ENCODE results near the gene CTRB1. TPM values are rescaled to one million over a fixed set of nuclear protein-coding genes. Genes with fewer than 3 reads are reported as not detected.

Gene CTRB1
- total RNA-seq, 1 donor from 2014 or later: not detected

DNA sequence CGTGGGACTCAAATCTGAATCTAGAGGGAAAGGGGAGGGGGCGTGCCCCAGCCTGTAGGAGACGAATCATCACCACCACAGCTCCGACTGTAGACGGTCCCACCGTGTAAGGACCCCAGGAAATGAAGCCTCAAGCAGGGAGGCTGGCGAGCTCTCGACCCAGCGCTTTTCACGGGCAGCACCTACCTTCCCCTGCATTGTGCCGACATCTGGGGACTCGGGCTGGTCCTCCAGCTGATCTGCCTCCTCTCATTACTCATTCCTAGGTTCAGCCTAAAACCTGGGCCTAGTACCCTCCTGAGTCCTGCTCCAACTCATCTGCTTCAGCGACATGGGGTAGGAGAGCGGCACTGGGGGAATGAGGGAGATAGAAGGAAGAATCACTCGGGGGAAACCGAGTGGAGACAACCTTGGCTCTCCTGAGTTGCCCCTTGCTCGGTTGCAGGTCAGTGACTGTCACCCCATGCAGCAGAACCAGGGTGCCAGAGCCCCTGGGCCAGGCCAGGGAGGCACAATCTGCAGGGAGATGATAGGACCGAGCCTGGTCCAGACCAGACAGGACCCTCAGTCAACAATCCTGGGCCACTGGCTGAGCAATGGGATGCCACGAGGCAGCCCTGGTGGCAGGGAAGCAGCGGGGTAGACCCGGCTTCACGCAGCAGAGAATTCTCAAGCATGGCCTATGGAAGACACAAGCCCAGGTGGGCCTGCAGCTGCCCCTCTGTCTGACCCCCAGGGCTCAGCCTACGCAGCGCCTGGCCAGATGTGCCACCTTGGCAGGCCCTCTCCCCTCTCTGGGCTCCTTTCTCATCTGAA lies 33.5 kb downstream of the CTRB1 start:
- intact Hi-C loops (cut with micrococcal nuclease): no loop called here

DNA sequence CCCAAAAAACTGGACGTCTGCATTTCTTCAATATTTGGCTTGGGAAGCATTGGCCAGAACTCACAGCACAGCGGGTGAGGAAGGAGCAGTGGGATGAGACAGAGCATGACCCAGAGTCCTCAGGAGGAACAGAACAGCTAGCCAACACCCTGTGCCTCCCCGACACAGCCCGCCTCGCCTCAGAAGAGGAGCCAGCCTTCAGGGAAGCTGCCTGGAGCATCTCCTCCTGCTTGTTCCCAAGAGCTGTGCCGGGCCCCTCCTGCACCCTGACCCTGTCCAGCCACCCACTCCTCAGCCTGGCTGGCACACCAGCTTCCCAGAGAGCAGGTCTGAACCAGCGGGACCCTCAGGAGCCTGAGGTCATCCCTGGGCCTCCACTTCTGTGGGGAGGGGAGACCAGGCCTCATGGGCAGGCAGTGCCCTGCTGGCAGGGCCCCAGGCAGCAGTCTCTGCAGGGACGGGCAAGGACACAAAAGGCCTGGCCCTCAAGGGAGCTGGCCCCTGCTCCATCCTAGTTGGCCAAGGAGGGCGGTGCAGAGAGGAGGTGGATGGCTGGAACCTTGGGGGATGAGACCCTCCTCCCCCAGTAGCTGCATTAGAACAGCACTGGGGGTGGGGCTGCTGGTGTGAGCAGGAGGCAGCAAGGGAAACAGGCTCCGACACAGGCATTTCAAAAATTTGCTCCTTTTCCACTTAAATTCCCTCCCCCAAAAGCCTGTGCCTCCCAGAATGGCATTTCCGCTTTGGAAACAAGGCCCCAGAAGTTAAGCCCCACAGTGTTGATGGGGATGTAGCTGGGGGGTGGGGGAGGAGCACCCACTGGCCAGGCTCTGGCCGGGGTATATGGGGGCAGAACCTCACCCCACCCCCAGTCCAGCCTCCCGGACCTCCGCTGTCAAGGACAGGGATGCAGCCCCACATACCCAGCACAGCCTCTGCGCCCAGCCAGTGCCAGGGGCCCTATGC lies 34.4 kb downstream of the CTRB1 start:
- intact Hi-C loops (cut with micrococcal nuclease): no loop called here

DNA sequence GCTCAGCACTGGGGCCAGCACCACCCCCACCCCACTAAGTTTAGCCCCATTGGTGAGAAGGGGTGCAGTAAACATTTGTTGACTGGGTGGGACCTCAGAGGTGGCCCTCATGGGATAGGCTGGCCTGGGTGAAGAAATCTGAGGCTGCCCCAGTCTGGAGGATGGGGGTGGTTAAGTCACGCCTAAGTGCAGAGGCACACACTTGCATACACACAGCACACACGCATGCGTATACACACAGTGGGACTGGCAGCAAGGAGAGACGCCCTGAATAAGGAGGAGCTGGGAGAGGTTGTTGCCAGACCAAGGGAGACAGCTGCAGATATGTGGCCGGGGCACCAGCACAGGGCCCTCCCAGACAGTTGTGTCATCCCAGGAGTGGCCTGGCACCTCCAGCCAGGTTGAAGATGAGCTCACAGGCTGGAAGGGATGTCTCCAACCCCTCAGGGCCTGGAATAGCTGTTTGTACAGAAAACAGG lies 35.6 kb downstream of the CTRB1 start:
- intact Hi-C loops (cut with micrococcal nuclease): no loop called here

DNA sequence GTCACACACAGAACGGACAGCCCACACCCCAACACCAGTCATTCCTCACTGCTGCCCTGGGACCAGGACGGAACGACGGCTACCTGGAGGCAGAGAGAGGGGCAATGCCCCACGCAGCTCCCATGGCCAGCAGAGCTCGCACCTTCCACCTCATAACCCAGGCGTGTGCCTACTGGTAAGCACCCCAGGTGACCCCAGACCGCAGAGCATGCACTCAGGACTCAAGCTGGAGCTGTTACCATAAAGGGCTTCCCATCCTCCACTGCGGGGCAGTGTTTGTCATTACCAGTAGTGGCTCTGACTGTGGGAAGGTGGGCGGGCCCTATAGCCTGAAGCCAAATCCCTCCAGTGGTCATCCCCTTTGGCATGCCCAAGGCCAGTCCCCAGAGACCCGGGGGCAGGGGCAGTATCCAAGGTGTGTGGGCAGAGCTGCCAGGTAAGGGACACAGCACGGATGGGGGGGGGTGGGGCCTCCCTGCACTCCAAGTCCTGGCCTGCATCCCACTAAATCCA lies 37.3 kb downstream of the CTRB1 start:
- intact Hi-C loops (cut with micrococcal nuclease): no loop called here

DNA sequence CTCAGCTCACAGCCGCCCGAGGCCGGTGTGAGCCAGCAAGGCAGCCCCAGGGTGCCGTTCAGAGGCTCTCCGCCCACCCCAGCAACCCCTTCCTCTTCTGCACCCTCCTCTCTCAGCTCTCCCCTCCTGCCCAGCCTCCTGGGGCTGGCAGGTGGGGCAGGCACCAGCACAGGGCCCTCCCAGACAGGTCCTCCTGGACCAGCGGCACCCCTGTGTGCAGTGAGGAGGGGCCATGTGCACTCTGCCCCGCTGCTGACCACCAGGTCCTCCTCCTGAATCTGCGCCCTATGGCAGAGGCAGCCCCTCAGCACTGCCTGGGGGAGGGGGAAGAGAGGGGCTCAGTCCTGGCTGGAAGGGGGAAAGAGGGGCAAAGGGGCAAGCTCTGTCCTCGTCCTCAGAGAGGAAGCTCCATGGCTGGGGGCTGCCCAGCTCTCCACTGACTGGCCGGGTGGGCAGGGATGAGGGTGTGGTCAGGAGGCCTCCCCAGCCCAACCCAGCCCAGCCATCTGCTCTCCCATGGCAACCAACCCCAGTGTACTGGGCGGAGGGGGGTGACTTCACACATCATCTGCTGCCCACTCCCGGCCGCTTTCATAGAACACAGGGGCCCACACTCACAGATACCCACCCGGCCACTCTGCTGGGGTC lies 38.0 kb downstream of the CTRB1 start:
- intact Hi-C loops (cut with micrococcal nuclease): no loop called here

DNA sequence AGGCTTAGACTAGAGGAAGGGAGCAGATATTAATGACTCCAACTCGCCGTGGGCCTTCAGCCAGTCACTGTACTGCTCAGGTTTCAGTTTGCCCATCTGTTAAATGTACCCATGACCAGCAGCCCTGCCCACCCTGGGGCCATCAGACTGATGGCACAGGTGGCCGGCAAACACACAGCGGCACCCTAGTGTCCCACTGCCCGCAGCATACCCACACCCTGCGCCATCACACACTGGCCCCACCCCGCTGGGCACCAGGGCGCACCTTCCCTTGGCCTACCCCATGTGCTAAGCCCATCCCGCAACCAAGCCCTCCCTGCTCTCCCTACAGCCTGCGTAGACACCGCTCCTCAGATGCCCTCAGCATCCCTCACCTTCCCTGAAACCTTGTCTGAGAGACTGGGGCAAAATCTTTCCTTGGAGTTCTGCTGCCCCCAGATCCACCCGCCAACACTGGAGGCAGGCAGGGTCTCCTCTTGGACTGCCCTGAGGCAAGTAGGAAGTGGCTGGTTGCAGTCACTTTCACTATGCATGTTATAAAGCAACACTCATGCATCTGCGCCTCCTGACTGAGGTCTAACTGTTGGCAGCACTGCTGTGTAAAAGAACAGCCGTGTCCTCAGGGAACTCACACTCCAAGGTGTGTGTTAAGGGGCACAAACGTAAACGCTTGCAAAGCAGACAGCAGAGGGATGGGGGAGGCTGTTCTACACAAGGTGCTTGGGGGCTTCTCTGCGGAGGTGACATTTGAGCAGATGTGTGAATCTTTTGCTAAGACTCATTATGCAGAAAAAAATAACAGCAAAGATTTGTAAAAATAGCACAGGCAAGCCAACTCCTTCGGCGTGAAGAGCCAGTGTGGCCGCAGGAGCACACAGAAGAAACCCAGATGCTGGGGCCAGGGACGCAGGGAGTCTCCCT lies 39.4 kb downstream of the CTRB1 start:
- intact Hi-C loops (cut with micrococcal nuclease): no loop called here

DNA sequence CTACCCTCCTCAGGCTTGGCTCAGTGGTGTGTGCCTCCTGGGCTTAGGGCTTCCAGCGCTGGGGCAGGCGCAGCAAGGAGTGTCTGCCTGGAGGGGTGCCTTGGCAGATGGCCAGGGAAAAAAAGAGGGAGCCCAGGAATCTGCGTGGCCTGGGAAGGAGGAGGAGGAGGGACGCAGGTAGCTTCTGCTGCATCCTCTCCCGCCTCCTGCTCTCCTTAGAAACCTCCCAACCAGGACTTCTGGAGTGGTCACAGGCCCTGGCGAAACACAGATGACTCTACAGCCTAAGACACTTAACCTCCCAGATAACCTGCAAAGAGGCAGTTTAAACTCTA lies 40.0 kb downstream of the CTRB1 start:
- intact Hi-C loops (cut with micrococcal nuclease): no loop called here

DNA sequence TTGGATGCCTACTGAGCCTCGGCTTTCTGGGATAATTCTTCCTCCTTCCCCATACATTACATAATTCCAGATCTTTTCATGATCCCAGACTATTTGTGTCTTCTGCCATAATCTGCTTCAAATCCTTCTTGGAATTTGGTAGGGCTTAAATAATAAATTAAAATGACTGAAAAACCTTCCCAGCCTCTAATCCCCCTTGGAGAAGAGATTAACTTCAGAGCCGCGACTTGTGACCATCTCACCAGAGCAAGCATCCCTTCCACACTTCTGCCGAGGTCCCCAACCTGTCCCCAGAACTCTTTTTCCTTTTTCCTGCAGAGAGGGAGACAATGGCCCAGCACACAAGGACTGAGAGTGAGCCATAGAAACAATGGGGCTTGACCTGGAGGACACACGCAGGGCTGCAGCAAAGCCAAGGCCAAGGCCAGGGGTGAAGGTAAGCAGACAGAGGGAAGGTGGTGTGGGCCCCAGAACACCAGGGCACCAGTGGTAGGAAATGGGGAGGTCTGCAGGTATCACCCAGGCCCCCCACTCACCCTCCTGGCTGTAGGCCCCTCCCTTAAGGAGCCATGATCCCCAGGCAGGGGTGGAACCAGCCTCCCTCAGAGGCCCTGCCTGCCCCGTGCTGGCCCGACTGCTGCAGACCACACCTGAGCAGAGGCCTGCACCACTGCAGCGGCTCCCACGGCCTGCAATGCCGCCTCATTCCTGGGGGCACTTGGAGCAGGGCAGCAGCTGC lies 42.2 kb downstream of the CTRB1 start:
- intact Hi-C loops (cut with micrococcal nuclease): no loop called here

DNA sequence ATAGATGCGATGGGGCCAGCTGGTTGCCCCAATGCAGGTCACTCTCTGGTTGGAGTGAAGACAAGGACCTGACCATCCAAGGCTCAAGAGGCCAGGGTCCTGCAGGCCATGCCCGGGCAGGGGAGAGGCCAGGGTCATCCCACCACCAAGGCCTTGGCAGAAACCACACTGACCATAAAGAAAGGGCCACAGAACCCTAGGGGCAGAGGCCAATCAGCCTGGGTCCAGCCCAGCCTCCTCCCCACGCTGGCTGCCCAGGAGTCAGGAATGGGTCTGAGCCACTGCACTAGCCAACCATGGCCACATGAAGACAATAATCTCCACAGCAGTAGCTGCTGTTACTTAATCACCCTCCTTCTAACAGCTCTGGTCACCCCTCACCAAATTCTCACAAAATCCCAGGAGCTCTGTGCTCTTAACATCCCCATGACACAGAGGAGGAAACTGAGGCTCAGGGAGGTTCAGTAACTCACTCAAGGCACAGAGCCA lies 42.8 kb downstream of the CTRB1 start:
- intact Hi-C loops (cut with micrococcal nuclease): no loop called here

DNA sequence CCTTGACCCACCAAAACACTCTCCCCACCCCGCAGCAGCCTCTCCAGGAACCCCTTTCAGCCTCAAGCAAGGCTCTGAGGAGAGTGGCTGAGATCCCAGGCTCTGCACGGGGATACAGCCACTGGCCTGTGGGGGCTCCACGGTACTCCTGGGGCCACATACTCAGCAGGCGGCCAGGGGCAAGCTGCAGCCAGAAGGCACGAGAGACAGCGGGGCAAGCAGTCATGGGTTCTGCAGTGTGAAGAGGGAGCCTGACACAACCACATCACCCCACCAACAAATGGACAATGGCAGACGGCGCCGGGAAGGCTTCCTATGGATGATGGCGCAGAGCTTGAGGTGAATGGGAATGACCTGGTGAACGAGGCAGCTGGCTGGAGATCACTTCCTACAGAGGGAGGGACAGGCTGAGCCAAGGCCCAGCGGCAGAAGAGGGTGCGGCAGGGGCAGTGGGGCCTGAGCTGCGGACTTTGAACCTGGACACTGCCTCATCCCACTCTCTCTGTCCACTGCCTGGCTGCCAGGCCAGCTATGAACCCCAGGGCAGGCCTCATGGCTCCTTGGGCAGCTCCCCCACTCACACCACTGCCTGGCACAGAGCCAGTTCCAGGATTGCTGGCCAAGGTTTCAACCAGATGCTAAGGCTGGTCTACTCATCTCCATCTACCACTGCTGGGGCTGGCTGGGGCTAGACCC lies 43.5 kb downstream of the CTRB1 start:
- intact Hi-C loops (cut with micrococcal nuclease): no loop called here

DNA sequence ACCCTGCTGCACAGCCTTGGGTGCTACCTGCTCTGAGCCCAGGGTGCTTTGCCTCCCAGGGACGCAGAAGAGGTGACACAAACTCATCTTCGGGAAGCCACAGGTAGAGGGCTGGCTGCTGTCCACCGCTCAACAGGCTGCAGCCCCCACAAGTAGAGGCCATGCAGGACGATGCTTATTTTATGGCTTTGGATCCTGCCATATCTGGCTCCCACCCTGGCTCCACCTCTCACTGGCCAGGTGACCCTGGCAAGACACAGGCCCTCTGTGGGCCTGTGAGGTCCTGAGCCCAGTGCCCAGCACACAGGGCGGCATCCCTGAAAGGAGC lies 44.0 kb downstream of the CTRB1 start:
- intact Hi-C loops (cut with micrococcal nuclease): no loop called here

DNA sequence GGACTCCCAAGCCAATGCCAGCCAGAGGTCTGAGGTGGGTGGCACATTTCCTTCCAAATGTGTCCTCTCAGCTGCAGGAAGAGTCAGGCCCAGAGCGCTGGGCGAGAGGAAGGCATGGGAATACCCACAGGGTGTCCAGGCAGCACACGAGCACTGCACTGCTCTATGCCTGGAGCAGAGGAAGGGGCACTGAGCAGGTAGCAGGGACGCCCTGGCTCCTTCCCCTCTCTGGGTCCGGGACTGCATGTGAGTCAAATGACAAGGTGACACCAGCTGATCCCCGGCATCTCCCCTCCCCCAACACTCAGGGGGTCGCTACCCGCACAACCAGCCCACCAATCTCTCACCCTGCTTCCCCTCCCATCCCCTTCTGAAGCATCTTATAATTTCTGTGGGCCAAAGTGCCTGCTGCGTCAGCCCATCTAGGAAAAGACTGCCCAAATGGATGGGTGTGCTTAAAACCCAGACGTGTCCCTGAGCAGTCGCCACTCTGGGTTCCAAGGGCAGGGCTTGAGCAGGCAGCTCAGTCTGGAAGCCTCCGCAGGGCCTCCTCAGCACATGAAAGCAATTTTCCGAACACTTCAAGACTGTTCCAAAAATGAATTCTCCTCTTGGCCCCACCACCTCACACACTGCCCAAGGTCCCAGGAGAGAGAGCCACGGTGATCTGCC lies 44.6 kb downstream of the CTRB1 start:
- intact Hi-C loops (cut with micrococcal nuclease): no loop called here

DNA sequence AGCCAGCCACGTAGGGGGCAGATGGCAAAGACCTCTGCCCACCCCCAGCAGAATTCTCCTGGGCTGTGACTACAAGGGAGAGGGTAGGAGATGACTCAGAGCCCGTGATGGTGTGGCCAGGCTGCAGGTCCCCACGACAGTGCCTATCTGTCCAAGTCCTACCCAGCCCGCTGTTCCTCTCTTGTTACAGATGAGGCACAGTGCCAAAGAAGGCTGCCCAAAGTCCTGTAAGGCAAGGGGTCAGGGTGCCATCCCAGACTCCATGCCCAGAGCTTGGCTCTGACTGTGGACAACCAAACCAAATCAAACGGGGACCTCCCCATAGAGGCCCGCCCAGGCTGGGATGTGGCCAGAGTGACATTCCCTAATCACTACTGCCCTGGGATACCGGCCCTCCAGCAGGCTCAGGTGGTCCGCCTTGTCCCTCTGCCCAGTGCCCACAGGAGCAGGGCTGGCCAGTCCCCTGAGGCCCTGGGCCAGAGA lies 45.2 kb downstream of the CTRB1 start:
- intact Hi-C loops (cut with micrococcal nuclease): no loop called here

DNA sequence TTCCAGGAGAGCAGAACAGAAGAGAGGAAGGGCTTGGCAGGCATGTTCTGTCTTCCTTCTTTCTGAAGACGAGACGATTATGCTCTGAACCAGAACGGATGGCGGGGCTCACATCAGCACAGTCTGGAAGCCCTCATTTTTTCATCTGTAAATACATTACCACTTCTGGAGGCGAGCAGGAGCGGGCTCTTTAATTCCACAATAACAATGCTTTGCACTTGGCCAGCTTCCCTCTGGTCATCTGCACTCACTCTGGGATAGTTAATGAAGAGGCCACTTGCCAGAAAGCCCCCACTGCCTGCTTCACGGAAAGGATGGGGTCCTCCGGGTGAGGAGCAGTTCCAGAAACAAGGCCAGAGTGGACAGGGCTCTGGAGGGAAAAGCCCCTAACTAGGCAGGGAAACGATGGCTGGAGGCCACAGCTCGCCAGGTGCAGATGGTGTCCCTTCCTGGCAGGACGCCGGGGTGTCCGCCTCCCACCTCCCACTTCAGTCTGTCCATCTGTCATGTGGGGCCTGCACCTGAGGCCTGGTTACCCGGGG lies 45.7 kb downstream of the CTRB1 start:
- intact Hi-C loops (cut with micrococcal nuclease): no loop called here

DNA sequence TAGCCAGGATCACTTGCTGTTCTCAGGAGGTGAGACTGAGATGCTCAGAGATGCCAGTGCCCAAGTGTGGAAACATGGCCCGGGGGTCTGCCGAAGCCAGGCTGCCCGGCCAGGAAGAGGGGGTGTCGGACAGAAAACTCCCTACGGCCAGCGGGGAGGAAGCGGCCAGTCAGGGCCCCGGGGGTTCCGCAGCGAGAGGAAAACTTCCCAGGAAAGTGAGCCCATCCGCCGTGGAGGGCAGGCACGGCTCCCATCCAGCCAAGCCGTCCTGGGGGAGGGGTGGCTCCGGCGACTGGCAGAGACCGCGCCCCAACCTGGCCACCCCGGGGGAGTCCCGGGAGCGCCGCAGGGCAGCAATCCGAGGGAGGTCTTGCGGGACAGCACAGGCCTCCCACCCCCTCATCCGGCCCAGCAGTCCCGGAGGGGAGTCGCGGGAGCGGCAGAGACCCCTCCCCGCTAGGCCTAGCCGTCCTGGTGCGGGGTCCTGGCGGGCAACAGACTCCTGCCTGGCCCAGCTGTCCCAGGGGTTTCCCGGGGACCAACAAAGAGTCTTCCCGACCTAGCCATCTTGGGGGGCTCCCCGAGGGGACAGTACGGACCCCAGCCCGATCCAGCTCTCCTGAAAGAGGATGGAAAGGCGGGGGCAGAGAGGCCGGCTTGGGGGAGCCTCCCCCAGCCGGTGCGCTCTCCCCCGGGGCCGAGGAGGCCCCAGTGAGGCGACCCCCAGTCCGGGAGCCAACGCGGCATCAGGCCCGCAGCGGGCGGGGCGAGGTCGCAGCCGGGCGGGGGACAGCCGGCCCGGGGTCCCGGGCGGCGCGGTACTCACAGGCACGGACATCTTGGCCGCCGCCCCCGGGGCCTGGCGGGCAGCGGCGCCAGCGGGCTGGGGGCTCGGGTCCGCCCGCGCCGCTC lies 46.5 kb downstream of the CTRB1 start:
- intact Hi-C loops (cut with micrococcal nuclease): no loop called here

DNA sequence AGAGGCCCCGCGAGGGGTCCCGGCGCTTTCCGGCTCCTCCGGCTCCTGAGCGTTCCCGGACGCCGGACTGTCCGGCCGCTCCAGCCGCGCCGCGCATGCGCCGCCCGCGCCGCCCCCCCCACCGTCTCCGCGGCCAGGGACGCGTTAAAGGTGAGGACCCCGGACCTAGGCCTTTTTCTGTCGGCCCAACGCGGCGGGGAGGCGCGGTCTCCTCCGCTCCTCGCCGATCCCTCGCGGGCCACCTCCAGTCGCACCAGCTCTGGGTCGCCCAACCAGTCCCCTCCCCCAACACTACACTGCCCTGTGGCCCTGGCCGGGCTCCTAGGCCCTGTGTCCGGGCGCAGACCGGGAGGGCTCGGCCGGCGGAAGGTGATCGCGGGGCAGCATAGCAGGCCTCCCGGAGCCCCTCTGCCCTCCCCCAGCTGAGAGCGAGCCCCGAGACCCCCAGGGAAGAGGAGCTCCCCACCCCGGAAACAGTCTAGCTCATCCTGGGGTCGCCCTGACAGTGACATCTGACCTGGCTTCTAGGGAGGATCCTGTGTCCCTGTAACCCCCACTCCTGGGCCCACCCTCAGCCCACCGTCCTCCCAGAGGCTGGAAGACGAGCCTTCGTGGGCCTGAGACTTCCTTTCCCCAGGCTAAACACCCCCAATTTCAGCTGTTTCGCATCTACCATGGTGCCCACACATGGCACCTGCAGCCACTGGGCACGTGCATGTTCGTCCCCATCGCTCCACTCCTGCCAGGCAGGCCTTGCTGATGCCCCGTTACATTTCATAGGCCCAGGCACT lies 47.3 kb downstream of the CTRB1 start:
- intact Hi-C loops (cut with micrococcal nuclease): no loop called here

Measured in T-helper 2 cell treated with Interferon-gamma antibody and Interleukin-4, amounts not matched to agents 100 ng/mL and 5 ng/mL, for 36 hours (primary cell).